ENCODE data around the gene SMCO2. TPM values are rescaled to one million over a fixed set of nuclear protein-coding genes. Genes with fewer than 3 reads are reported as not detected.

The SMCO2 gene
- total RNA-seq, 1 experiment from 2014 or later: 0.36 TPM

DNA sequence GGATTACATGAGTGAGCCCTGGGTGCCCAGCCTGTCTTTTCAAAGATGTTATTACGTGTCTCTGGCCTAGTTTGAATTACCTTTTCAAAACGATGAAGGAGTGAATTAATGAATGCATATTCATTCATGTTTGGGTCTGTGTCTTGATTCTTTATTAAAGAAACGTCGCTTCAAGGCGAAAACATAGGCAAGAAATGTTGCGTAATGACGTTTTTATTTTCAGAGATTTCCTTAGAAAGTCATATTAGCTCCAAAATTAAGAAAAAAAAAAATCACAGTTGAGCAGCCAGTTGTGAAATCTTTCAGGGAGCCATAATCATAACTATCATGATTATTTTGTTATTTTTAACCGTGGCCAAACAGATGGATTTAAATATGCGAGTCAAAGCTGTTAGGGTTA lies 81.0 kb downstream of the SMCO2 start:
- H3K4me3 ChIP-seq (ENCODE audit: low read depth in 2 of 2, low read length in 2 of 2): no peak overlapping the region
- no peaks in the 10 kb centered on the region for H3K36me3 ChIP-seq (ENCODE audit: control insufficient read depth, insufficient read depth, low read length)
- BruUV-seq (replicated peaks): no TSS peak
- no peaks in the 10 kb centered on the region for H3K27me3 ChIP-seq (ENCODE audit: control insufficient read depth, insufficient read depth, low read length)
- in situ Hi-C loops (cut with HindIII; ENCODE audit: low pct_unique_long_range_greater_than_20kb, low sequenced_read_pairs) (no loop called here), intact Hi-C loops (cut with micrococcal nuclease; ENCODE audit: unreplicated experiment) (loop anchor here (5.0 kb wide), 1 partner anchor 125 kb away; no protein-coding TSS in a partner anchor)
- H3K27ac ChIP-seq (ENCODE audit: low read length): no peak overlapping the region
- peaks cover 23% of the 10 kb centered on the region for H3K4me1 ChIP-seq (ENCODE audit: control insufficient read depth, insufficient read depth, low read length)
- ATAC-seq (no peak), DNase-seq (ENCODE audit: low read depth, low spot score) (no peak)
- no peak for TF ChIP-seq SIN3A (IDR thresholded peaks at IDR 0.05; ENCODE audit: borderline replicate concordance, insufficient read depth, low read depth, low read length)
- TF ChIP-seq, protein P1, sequence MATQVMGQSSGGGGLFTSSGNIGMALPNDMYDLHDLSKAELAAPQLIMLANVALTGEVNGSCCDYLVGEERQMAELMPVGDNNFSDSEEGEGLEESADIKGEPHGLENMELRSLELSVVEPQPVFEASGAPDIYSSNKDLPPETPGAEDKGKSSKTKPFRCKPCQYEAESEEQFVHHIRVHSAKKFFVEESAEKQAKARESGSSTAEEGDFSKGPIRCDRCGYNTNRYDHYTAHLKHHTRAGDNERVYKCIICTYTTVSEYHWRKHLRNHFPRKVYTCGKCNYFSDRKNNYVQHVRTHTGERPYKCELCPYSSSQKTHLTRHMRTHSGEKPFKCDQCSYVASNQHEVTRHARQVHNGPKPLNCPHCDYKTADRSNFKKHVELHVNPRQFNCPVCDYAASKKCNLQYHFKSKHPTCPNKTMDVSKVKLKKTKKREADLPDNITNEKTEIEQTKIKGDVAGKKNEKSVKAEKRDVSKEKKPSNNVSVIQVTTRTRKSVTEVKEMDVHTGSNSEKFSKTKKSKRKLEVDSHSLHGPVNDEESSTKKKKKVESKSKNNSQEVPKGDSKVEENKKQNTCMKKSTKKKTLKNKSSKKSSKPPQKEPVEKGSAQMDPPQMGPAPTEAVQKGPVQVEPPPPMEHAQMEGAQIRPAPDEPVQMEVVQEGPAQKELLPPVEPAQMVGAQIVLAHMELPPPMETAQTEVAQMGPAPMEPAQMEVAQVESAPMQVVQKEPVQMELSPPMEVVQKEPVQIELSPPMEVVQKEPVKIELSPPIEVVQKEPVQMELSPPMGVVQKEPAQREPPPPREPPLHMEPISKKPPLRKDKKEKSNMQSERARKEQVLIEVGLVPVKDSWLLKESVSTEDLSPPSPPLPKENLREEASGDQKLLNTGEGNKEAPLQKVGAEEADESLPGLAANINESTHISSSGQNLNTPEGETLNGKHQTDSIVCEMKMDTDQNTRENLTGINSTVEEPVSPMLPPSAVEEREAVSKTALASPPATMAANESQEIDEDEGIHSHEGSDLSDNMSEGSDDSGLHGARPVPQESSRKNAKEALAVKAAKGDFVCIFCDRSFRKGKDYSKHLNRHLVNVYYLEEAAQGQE (IDR thresholded peaks at IDR 0.05; ENCODE audit: insufficient read depth in 1 of 2, low read depth in 2 of 2, low read length in 1 of 2): no peak
- TF ChIP-seq, protein P2, sequence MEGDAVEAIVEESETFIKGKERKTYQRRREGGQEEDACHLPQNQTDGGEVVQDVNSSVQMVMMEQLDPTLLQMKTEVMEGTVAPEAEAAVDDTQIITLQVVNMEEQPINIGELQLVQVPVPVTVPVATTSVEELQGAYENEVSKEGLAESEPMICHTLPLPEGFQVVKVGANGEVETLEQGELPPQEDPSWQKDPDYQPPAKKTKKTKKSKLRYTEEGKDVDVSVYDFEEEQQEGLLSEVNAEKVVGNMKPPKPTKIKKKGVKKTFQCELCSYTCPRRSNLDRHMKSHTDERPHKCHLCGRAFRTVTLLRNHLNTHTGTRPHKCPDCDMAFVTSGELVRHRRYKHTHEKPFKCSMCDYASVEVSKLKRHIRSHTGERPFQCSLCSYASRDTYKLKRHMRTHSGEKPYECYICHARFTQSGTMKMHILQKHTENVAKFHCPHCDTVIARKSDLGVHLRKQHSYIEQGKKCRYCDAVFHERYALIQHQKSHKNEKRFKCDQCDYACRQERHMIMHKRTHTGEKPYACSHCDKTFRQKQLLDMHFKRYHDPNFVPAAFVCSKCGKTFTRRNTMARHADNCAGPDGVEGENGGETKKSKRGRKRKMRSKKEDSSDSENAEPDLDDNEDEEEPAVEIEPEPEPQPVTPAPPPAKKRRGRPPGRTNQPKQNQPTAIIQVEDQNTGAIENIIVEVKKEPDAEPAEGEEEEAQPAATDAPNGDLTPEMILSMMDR (IDR thresholded peaks at IDR 0.05): no peak
- no peak for TF ChIP-seq TCF7L2 (IDR thresholded peaks at IDR 0.05; ENCODE audit: low read depth, low read length)
- no peak for TF ChIP-seq POLR2AphosphoS5 (IDR thresholded peaks at IDR 0.05; ENCODE audit: low read depth, low read length)
- ChIA-PET CTCF (interaction anchor here (0.6 kb wide), 1 partner anchor 93 kb away, joined by 3 read pairs; no protein-coding TSS in a partner anchor), POLR2A (interaction anchor here (0.6 kb wide), 1 partner anchor 91 kb away, joined by 6 read pairs; no protein-coding TSS in a partner anchor)
- no peaks in the 10 kb centered on the region for H3K9me3 ChIP-seq (ENCODE audit: control insufficient read depth, insufficient read depth, low read depth, low read length)

DNA sequence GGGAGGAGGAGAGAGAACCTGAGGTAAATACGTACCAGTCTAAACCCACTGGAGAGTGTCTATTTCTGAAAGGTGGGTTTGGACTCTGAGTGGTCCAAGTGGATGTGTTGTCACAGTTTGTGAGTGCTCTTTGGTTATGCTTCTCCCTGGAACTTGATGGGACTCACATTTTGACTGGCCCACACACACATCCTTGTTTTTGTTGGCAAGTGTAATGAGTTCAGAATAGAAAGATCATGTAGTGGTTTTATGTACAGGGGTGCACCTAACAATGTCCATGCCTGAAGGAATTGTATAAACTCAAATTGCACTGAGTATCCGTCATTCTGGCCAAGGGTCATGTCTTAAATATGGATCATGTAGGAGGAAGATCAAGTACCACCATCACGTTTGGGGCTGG lies 82.3 kb downstream of the SMCO2 start:
- Histone ChIP-seq H3K36me3 (ENCODE audit: control insufficient read depth, insufficient read depth, low read length) (no peaks in the 10 kb centered on the region), H3K27ac (ENCODE audit: low read length) (no peak overlapping the region), H3K9me3 (ENCODE audit: control insufficient read depth, insufficient read depth, low read depth, low read length) (no peaks in the 10 kb centered on the region), H3K27me3 (ENCODE audit: control insufficient read depth, insufficient read depth, low read length) (no peaks in the 10 kb centered on the region), H3K4me3 (ENCODE audit: low read depth in 2 of 2, low read length in 2 of 2) (no peak overlapping the region), H3K4me1 (ENCODE audit: control insufficient read depth, insufficient read depth, low read length) (peaks cover 18% of the 10 kb centered on the region)
- TF ChIP-seq, protein P2 (IDR thresholded peaks at IDR 0.05): no peak
- TF ChIP-seq, protein P1 (IDR thresholded peaks at IDR 0.05; ENCODE audit: insufficient read depth in 1 of 2, low read depth in 2 of 2, low read length in 1 of 2): no peak
- TF ChIP-seq POLR2AphosphoS5 (IDR thresholded peaks at IDR 0.05; ENCODE audit: low read depth, low read length): no peak
- no peak for TF ChIP-seq TCF7L2 (IDR thresholded peaks at IDR 0.05; ENCODE audit: low read depth, low read length)
- no peak for TF ChIP-seq SIN3A (IDR thresholded peaks at IDR 0.05; ENCODE audit: borderline replicate concordance, insufficient read depth, low read depth, low read length)
- ChIA-PET POLR2A (no interaction called here), CTCF (no interaction called here)
- ATAC-seq (no peak), DNase-seq (ENCODE audit: low read depth, low spot score) (no peak)
- no TSS peak for BruUV-seq (replicated peaks)
- intact Hi-C loops (cut with micrococcal nuclease; ENCODE audit: unreplicated experiment): loop anchor here (5.0 kb wide), 1 partner anchor 124 kb away; no protein-coding TSS in a partner anchor
- in situ Hi-C loops (cut with HindIII; ENCODE audit: low pct_unique_long_range_greater_than_20kb, low sequenced_read_pairs): no loop called here

All from Panc1 (cell line).